Muscle layer of duodenum (tissue), 2 donors: Measurements from ENCODE around the gene GRIK3.

Source experiments
- H3K27ac ChIP-seq: one replicate; pipeline ENCODE4 v1.7.0; 2013; ENCODE audit warnings: mild to moderate bottlenecking, low read length
- H3K27me3 ChIP-seq: one replicate; pipeline ENCODE4 v1.7.0; 2013; ENCODE audit warnings: low read depth, mild to moderate bottlenecking, control low read depth, low read length
- H3K36me3 ChIP-seq, 2 donors: one replicate each; pipeline ENCODE4 v1.7.0; 2013; ENCODE audit warnings: low read length in 2 of 2, control low read depth in 1 of 2, mild to moderate bottlenecking in 1 of 2; ENCODE audit not compliant: insufficient read depth in 2 of 2, control insufficient read depth in 1 of 2
- H3K4me1 ChIP-seq, 2 donors: one replicate each; pipeline ENCODE4 v1.7.0; 2013; ENCODE audit warnings: low read length in 2 of 2, mild to moderate bottlenecking in 2 of 2, control low read depth in 1 of 2, moderate library complexity in 1 of 2; ENCODE audit not compliant: insufficient read depth in 2 of 2, control insufficient read depth in 1 of 2
- H3K4me3 ChIP-seq, 2 donors: one replicate each; pipeline ENCODE4 v1.7.0; 2013; ENCODE audit warnings: low read length in 2 of 2, low read depth in 1 of 2, mild to moderate bottlenecking in 1 of 2
- H3K9me3 ChIP-seq, 2 donors: one replicate each; pipeline ENCODE4 v1.7.0; 2013; ENCODE audit warnings: low read length in 2 of 2, control low read depth in 1 of 2, mild to moderate bottlenecking in 1 of 2; ENCODE audit not compliant: control insufficient read depth in 1 of 2
- donor health status: healthy.

Gene GRIK3

DNA sequence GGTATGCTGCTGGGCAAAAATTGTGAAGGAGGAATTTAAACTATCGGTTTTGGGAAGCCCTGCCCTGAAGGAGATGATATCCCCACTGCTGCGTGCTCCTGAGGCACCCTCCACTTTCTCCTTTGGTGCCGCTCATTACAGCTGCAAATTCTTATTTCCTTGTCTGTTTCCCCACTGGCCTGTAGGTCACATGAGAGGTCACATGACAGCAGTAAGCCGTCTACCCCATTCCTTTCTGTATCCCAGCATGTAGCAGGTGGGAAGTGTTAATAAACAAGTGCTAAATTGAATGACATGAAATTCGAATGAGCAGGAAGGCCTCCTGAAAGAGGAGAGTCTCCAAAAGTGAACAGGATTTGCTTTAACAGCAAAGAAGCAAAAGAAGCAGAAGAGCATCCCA is 58.7 kb downstream of the GRIK3 start:
- no peaks in the 10 kb centered on the region for H3K4me1 ChIP-seq
- H3K9me3 ChIP-seq, result peaks cover 6 to 12% of the 10 kb centered on the region in 2 donors
- H3K4me3 ChIP-seq, result no peak overlapping the region
- H3K27ac ChIP-seq, result no peak overlapping the region
- H3K36me3 ChIP-seq, result no peaks in the 10 kb centered on the region
- peaks cover 6% of the 10 kb centered on the region for H3K27me3 ChIP-seq

DNA sequence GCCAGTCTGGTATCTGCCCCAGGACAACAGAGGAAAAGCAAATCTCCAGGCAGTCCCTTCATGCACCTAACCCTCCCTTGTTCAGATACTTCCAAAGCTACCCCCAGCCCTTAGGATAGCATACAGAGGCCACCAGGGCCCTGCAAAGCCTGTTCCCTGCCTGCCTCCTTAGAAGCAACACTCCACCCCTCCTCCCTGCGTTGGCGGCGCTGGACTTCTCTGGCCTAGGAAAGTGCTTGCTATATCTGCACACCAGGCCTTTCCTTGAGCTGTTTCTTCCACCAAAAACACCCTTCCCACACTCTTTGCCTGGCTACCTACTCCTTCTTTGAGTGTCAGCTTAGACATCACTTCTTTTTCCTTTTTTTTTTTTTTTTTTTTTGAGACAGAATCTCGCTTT is 61.3 kb downstream of the GRIK3 start:
- H3K9me3 ChIP-seq, result peaks cover 0 to 2% of the 10 kb centered on the region in 2 donors
- H3K4me3 ChIP-seq, result no peak overlapping the region
- no peaks in the 10 kb centered on the region for H3K36me3 ChIP-seq
- H3K27ac ChIP-seq, result no peak overlapping the region
- peaks cover 6% of the 10 kb centered on the region for H3K27me3 ChIP-seq
- H3K4me1 ChIP-seq, result no peaks in the 10 kb centered on the region

DNA sequence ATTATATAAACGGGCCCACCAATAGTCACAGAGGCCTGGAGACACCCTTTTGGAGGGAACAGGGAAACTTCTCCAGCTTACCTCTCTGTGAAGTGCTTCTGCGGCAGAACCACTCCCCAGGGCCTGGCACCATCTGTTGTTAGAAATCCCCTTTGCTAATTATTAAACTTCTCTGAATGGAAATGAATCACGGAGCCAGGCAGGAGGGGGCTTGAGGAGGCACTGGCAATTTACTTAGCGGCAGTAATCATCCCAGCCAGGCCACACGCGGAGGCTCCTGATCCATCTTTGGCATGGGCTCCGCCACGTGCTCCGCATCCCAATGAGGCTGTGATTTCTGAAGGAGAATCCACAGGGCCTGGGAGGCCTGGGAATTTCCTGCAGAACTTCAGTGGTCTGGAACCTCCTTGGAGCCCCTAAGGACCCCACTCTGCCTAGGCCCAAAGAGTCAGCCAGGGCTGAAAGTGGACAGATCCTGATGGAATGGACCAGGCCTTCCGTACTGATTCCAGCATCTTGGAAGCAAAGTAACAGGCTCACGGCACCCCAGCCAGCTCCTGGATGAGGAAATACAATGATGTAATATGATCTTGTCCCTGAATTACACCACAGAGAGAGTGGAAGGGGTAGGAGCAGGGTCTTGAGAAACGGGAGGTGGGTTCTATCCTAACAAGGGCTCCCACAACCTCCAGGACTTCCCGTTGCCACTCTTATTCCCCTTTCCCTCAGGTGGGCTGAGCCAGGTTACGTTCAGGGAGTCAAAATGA is 62.3 kb downstream of the GRIK3 start:
- Histone ChIP-seq H3K9me3 (no peaks in the 10 kb centered on the region), H3K27ac (no peak overlapping the region), H3K36me3 (no peaks in the 10 kb centered on the region), H3K4me1 (no peaks in the 10 kb centered on the region), H3K4me3 (no peak overlapping the region), H3K27me3 (peaks cover 6% of the 10 kb centered on the region)

DNA sequence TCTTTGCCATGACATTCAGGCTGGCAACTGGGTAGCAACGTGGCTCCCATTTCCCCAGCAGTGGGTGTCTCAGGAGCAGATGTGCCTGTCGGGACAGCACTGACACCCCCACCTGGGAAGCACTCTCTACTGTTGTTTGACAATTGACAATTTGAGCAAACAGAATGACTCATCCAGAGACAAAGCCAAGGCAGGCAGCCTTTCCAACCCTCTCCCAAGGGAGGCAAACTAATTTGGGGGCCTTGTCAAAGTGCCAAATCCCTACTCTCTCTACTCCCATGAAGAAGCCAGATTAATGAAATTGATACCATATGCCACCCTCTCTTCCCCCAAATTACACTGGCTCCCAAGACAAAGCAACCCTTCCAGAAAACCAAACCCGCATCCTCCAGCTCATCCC is 65.6 kb downstream of the GRIK3 start:
- Histone ChIP-seq H3K4me1 (no peaks in the 10 kb centered on the region), H3K9me3 (no peaks in the 10 kb centered on the region), H3K27ac (no peak overlapping the region), H3K36me3 (no peaks in the 10 kb centered on the region), H3K4me3 (no peak overlapping the region), H3K27me3 (no peaks in the 10 kb centered on the region)

GRCh38 chr1:36966242-36966641 is 68.1 kb downstream of the GRIK3 start:
- H3K27ac ChIP-seq, result no peak overlapping the region
- H3K27me3 ChIP-seq, result no peaks in the 10 kb centered on the region
- H3K4me3 ChIP-seq, result no peak overlapping the region
- no peaks in the 10 kb centered on the region for H3K36me3 ChIP-seq
- no peaks in the 10 kb centered on the region for H3K9me3 ChIP-seq
- no peaks in the 10 kb centered on the region for H3K4me1 ChIP-seq

GRCh38 chr1:36965275-36966159 is 68.8 kb downstream of the GRIK3 start:
- Histone ChIP-seq H3K27ac (no peak overlapping the region), H3K4me1 (no peaks in the 10 kb centered on the region), H3K9me3 (no peaks in the 10 kb centered on the region), H3K27me3 (no peaks in the 10 kb centered on the region), H3K4me3 (no peak overlapping the region), H3K36me3 (no peaks in the 10 kb centered on the region)

DNA sequence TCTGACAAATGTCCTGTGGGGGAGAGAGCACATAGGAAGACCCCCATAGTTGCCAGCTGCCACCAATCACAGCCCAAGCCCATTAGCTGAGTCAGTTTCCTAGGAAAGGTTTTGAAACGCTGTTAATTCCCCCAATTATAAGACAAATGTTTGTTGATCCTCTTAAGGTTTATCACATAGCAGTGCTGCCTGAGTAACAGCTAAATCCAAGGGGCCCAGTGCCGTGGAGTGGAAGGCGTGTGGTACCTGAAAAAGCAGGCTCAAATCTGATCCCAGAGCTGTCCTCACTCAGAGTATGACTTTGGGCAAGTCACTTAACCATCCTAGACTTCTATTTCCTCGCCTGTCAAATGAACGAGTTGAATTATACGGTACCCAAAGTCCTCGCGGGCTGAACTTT is 69.5 kb downstream of the GRIK3 start:
- Histone ChIP-seq H3K4me1 (no peaks in the 10 kb centered on the region), H3K27ac (no peak overlapping the region), H3K27me3 (no peaks in the 10 kb centered on the region), H3K36me3 (no peaks in the 10 kb centered on the region), H3K4me3 (no peak overlapping the region), H3K9me3 (no peaks in the 10 kb centered on the region)

- H3K27me3 ChIP-seq, result no peaks in the 10 kb centered on the region
- no peaks in the 10 kb centered on the region for H3K9me3 ChIP-seq
- no peak overlapping the region for H3K4me3 ChIP-seq
- no peak overlapping the region for H3K27ac ChIP-seq
- no peaks in the 10 kb centered on the region for H3K36me3 ChIP-seq
- no peaks in the 10 kb centered on the region for H3K4me1 ChIP-seq
Observed at GRCh38 chr1:36963006-36963405, 71.3 kb downstream of the GRIK3 start.

DNA sequence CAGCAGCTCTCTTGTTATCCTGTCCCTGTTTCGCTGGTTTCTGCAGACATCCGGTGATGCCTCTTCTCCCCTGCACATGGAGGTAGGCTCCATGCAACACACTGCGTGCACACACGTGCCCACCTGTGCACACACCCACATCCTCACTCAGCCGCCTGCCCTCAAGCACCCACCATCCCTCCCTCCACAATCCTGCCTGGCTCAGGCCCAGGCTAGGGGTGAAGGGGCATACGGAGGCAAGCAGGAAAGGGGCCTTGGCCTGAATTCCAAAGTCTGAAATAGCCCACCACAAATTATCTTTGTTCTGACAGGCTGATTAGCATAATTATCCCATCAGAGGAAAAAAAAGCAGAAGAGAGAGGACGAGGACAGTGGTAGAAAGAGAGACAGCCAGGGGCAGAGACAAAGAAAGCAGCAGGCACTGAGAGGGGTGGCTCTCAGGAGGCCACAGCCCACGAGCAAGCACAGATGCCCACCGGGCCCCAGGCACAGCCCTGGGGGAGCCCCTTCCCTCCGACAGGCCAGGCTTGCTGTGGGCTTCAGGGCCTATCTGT is 73.2 kb downstream of the GRIK3 start:
- Histone ChIP-seq H3K9me3 (no peaks in the 10 kb centered on the region), H3K36me3 (no peaks in the 10 kb centered on the region), H3K27me3 (no peaks in the 10 kb centered on the region), H3K27ac (no peak overlapping the region), H3K4me3 (no peak overlapping the region), H3K4me1 (peaks cover 0 to 6% of the 10 kb centered on the region in 2 donors)

DNA sequence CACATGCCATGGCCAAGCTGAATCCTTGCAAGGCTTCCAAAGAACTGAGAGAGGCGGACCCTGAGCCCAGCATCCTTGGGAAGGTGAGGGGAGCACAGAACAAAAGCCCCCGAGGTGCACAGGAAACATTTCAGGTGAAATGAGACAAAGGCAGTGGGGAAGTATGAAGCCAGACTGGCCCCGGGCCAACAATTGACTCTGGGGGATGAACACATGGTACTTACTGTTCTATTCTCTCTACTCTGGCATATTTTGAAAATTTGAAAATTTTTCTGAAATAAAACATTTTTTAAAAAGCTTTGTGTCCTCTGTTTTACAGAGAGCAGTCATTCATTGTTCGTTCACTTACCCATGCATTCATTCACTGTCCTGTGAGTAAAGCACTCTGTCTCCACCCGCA is 77.7 kb downstream of the GRIK3 start:
- Histone ChIP-seq H3K27me3 (no peaks in the 10 kb centered on the region), H3K36me3 (no peaks in the 10 kb centered on the region), H3K27ac (no peak overlapping the region), H3K9me3 (no peaks in the 10 kb centered on the region), H3K4me1 (peaks cover 0 to 6% of the 10 kb centered on the region in 2 donors), H3K4me3 (no peak overlapping the region)

DNA sequence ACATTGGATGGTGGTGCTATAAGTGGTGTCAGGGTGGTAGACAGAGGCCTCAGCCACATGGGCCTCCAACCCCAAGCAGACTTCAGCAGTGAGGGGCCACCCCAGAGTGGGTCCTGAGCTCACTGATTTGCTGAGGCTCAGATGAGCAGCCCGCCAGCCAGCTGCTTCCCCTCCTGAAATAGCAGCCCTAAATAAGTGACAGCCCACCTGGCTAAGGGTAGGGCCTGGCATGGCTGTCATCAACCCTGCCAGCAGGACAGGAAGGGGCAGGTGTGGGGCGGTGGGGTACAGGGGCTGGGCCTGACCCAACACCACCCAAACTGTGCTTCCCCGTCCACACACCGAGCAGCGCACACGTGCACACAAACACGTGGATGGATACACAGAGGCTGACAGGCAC is 79.3 kb downstream of the GRIK3 start:
- Histone ChIP-seq H3K36me3 (no peaks in the 10 kb centered on the region), H3K9me3 (no peaks in the 10 kb centered on the region), H3K4me1 (peaks cover 0 to 6% of the 10 kb centered on the region in 2 donors), H3K4me3 (no peak overlapping the region), H3K27me3 (no peaks in the 10 kb centered on the region), H3K27ac (no peak overlapping the region)
